Measurements from ENCODE around the gene MAFG. TPM values are rescaled to one million over a fixed set of nuclear protein-coding genes. Genes with fewer than 3 reads are reported as not detected.

The MAFG gene
- total and polyA plus RNA-seq, 2 of the 13 experiments (the other 11 are each of a cell fraction or from before 2014, with no cell fraction given), result 14.5 to 20.0 TPM

DNA sequence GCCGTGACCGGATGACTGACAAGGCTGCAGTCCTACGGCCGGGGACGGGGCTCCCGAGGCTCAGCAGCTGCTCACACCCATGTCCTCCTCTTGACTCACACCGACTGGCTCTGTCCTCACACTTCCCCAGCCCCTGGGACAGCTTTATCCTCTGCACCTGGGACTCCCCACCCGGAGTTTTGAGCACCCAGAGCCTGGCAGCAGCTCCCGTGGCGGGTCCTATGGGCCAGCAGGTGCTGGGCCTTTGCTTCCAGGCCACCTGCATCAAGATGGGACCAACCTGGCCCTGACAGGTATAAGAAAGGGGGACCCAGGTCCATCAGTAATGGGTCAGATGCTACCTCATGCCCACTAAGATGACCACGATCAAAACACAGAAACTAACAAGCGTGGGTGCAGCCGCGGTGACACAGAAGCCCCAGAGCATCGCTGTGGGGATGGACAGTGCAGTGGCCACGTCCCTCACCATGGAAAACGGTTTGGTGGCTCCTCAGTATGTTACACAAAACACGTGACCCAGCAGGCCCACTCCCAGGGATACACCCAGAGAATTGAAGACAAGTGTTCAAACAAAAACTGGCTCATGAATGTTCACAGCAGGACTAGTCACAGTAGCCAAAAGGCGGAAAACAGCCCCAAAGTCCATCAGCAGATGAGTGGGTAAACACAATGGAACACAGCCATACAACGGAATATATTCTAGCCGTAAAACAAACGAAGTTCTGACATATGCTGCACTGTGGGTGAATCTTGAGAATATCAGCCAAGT, 36.7 kb upstream of the MAFG start (continued):
- TF ChIP-seq ZNF546 (CRISPR knock-in tag; conservative IDR thresholded peaks at IDR 0.05) (no peak), SP5 (CRISPR knock-in tag; IDR thresholded peaks at IDR 0.05; ENCODE audit: borderline replicate concordance, low read depth) (peak; percentile 29; the same call in 1 of the 2 replicates), ZNF644 (CRISPR knock-in tag; IDR thresholded peaks at IDR 0.05; ENCODE audit: low read depth) (peak; percentile 32; the same call in 1 of the 2 replicates), MEIS1 (CRISPR knock-in tag; IDR thresholded peaks at IDR 0.05; ENCODE audit: borderline replicate concordance) (no peak), POGZ (CRISPR knock-in tag; IDR thresholded peaks at IDR 0.05) (no peak), NFE2L2 (IDR thresholded peaks at IDR 0.05; ENCODE audit: low read length) (no peak), RFXANK (CRISPR knock-in tag; IDR thresholded peaks at IDR 0.05) (no peak), KLF16 (CRISPR knock-in tag; IDR thresholded peaks at IDR 0.05) (peak in 1 of 2 experiments; percentile 33; a peak in 1 of 4 replicates), HMG20A (CRISPR knock-in tag; IDR thresholded peaks at IDR 0.05; ENCODE audit: borderline replicate concordance) (no peak)
- TF ChIP-seq, protein P1, sequence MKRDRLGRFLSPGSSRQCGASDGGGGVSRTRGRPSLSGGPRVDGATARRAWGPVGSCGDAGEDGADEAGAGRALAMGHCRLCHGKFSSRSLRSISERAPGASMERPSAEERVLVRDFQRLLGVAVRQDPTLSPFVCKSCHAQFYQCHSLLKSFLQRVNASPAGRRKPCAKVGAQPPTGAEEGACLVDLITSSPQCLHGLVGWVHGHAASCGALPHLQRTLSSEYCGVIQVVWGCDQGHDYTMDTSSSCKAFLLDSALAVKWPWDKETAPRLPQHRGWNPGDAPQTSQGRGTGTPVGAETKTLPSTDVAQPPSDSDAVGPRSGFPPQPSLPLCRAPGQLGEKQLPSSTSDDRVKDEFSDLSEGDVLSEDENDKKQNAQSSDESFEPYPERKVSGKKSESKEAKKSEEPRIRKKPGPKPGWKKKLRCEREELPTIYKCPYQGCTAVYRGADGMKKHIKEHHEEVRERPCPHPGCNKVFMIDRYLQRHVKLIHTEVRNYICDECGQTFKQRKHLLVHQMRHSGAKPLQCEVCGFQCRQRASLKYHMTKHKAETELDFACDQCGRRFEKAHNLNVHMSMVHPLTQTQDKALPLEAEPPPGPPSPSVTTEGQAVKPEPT (CRISPR knock-in tag; IDR thresholded peaks at IDR 0.05; ENCODE audit: low read depth), result peak; percentile 39; the same call in 1 of the 2 replicates
- TF ChIP-seq, protein P2, sequence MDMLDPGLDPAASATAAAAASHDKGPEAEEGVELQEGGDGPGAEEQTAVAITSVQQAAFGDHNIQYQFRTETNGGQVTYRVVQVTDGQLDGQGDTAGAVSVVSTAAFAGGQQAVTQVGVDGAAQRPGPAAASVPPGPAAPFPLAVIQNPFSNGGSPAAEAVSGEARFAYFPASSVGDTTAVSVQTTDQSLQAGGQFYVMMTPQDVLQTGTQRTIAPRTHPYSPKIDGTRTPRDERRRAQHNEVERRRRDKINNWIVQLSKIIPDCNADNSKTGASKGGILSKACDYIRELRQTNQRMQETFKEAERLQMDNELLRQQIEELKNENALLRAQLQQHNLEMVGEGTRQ (IDR thresholded peaks at IDR 0.05; ENCODE audit: low read depth, low read length), result peak; percentile 24; the same call in 1 of the 2 replicates
- TF ChIP-seq, protein P2 (CRISPR knock-in tag; IDR thresholded peaks at IDR 0.05; ENCODE audit: borderline replicate concordance), result no peak; the same call in 1 of the 2 replicates
- TF ChIP-seq, protein P3, sequence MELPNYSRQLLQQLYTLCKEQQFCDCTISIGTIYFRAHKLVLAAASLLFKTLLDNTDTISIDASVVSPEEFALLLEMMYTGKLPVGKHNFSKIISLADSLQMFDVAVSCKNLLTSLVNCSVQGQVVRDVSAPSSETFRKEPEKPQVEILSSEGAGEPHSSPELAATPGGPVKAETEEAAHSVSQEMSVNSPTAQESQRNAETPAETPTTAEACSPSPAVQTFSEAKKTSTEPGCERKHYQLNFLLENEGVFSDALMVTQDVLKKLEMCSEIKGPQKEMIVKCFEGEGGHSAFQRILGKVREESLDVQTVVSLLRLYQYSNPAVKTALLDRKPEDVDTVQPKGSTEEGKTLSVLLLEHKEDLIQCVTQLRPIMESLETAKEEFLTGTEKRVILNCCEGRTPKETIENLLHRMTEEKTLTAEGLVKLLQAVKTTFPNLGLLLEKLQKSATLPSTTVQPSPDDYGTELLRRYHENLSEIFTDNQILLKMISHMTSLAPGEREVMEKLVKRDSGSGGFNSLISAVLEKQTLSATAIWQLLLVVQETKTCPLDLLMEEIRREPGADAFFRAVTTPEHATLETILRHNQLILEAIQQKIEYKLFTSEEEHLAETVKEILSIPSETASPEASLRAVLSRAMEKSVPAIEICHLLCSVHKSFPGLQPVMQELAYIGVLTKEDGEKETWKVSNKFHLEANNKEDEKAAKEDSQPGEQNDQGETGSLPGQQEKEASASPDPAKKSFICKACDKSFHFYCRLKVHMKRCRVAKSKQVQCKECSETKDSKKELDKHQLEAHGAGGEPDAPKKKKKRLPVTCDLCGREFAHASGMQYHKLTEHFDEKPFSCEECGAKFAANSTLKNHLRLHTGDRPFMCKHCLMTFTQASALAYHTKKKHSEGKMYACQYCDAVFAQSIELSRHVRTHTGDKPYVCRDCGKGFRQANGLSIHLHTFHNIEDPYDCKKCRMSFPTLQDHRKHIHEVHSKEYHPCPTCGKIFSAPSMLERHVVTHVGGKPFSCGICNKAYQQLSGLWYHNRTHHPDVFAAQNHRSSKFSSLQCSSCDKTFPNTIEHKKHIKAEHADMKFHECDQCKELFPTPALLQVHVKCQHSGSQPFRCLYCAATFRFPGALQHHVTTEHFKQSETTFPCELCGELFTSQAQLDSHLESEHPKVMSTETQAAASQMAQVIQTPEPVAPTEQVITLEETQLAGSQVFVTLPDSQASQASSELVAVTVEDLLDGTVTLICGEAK (IDR thresholded peaks at IDR 0.05), result no peak
- TF ChIP-seq, protein P3 (CRISPR knock-in tag; IDR thresholded peaks at IDR 0.05), result peak; percentile 30; the same call in 1 of the 2 replicates
- TF ChIP-seq, protein P4, sequence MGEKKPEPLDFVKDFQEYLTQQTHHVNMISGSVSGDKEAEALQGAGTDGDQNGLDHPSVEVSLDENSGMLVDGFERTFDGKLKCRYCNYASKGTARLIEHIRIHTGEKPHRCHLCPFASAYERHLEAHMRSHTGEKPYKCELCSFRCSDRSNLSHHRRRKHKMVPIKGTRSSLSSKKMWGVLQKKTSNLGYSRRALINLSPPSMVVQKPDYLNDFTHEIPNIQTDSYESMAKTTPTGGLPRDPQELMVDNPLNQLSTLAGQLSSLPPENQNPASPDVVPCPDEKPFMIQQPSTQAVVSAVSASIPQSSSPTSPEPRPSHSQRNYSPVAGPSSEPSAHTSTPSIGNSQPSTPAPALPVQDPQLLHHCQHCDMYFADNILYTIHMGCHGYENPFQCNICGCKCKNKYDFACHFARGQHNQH (CRISPR knock-in tag; IDR thresholded peaks at IDR 0.05), result peak; percentile 55

Measured in HepG2 (cell line).